NT2/D1 (cell line): ENCODE data around the gene FABP1.

ENCODE experiments used
- SUZ12 ChIP-seq: IDR thresholded peaks from 2 replicates; pipeline ENCODE4 v1.6.1; 2011; ENCODE audit not compliant: insufficient read length, insufficient read depth; ENCODE audit errors: extremely low read depth
- YY1 ChIP-seq: IDR thresholded peaks from 2 replicates; pipeline ENCODE4 v1.6.1; 2011; ENCODE audit not compliant: insufficient read length, insufficient read depth

DNA sequence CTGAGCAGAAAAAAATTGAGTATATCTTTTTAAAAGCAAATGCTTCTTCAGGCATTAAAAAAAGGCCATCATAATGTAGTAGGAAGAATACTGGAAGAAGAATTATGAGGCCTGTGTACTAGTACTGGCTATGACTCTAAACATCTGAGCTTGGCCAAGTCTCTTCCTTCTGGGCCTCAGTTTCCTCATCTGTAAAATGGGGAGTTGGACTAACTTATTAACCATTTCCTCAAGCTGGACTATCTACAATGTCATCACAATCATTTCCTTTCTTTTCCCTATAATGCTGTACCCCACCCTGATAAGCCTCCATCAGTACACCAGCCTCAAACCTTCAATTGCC lies 29.3 kb downstream of the FABP1 start:
- TF ChIP-seq SUZ12 (no peak), YY1 (no peak)
